ENCODE results near the gene NOX5. TPM values are rescaled to one million over a fixed set of nuclear protein-coding genes. Genes with fewer than 3 reads are reported as not detected.
A peak's percentile ranks its signal among the peaks of the same experiment; 100 is the strongest.

Gene NOX5
- total and polyA plus RNA-seq, 2 of the 13 experiments (the other 11 are each of a cell fraction or from before 2014, with no cell fraction given), result not detected

DNA sequence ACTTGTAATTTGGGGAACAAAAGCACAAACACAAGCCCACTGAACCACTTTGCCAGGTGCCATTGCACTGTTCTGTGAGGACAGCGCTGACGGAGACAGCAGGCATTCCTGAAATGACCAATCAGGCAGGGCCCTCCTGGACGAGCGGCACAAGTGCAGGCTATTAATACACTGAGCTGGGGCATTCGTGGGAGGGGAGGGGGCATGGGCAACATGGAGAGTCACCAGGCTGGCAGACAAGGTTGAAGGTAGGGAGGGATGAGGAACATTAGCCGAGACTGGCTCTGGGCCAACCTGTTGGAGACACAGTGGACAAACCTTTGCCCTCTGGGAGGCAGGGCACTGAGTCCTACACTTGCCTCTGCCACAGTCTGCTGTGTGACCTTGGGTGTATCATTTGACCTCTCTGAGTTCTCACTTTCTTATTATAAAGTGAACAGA lies 45.6 kb downstream of the NOX5 start:
- 21% methylated on average over 5 of the region's 6 CpGs for WGBS (ENCODE audit: low lambda C conversion rate)
- FAIRE-seq (no peak), ATAC-seq (peak; percentile 64)
- TF ChIP-seq ZNF768 (CRISPR knock-in tag; IDR thresholded peaks at IDR 0.05) (peak; percentile 95), ZNF101 (CRISPR knock-in tag; IDR thresholded peaks at IDR 0.05; ENCODE audit: borderline replicate concordance, low read depth) (no peak), BCL6 (CRISPR knock-in tag; IDR thresholded peaks at IDR 0.05) (0 out of 2 replicates have a peak, but pooled peaks have one; percentile 11), HNF4A (CRISPR knock-in tag; IDR thresholded peaks at IDR 0.05) (0 out of 2 replicates have a peak, but pooled peaks have one; percentile 26), ZNF558 (CRISPR knock-in tag; IDR thresholded peaks at IDR 0.05; ENCODE audit: borderline replicate concordance) (no peak), KDM1A (CRISPR knock-in tag; IDR thresholded peaks at IDR 0.05) (0 out of 2 replicates have a peak, but pooled peaks have one; percentile 56), SAFB2 (CRISPR knock-in tag; IDR thresholded peaks at IDR 0.05; ENCODE audit: borderline replicate concordance, low read depth) (no peak), ZSCAN12 (CRISPR knock-in tag; IDR thresholded peaks at IDR 0.05) (no peak), ZNF674 (CRISPR knock-in tag; IDR thresholded peaks at IDR 0.05; ENCODE audit: low read depth) (no peak), ZMYM3 (CRISPR knock-in tag; IDR thresholded peaks at IDR 0.05) (peak; percentile 67; the same call in 1 of the 2 replicates), CCAR2 (optimal IDR thresholded peaks at IDR 0.05; ENCODE audit: low read depth, low read length) (no peak), TEAD3 (CRISPR knock-in tag; optimal IDR thresholded peaks at IDR 0.05; ENCODE audit: borderline replicate concordance) (peak; percentile 8), ZBTB42 (CRISPR knock-in tag; IDR thresholded peaks at IDR 0.05) (0 out of 2 replicates have a peak, but pooled peaks have one; percentile 16), ZNF432 (CRISPR knock-in tag; IDR thresholded peaks at IDR 0.05; ENCODE audit: borderline replicate concordance) (no peak)
- TF ChIP-seq, protein P1, sequence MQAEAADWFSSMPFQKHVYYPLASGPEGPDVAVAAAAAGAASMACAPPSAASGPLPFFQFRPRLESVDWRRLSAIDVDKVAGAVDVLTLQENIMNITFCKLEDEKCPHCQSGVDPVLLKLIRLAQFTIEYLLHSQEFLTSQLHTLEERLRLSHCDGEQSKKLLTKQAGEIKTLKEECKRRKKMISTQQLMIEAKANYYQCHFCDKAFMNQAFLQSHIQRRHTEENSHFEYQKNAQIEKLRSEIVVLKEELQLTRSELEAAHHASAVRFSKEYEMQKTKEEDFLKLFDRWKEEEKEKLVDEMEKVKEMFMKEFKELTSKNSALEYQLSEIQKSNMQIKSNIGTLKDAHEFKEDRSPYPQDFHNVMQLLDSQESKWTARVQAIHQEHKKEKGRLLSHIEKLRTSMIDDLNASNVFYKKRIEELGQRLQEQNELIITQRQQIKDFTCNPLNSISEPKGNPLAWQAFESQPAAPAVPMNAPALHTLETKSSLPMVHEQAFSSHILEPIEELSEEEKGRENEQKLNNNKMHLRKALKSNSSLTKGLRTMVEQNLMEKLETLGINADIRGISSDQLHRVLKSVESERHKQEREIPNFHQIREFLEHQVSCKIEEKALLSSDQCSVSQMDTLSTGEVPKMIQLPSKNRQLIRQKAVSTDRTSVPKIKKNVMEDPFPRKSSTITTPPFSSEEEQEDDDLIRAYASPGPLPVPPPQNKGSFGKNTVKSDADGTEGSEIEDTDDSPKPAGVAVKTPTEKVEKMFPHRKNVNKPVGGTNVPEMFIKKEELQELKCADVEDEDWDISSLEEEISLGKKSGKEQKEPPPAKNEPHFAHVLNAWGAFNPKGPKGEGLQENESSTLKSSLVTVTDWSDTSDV (CRISPR knock-in tag; IDR thresholded peaks at IDR 0.05), result no peak
- TF ChIP-seq, protein P2, sequence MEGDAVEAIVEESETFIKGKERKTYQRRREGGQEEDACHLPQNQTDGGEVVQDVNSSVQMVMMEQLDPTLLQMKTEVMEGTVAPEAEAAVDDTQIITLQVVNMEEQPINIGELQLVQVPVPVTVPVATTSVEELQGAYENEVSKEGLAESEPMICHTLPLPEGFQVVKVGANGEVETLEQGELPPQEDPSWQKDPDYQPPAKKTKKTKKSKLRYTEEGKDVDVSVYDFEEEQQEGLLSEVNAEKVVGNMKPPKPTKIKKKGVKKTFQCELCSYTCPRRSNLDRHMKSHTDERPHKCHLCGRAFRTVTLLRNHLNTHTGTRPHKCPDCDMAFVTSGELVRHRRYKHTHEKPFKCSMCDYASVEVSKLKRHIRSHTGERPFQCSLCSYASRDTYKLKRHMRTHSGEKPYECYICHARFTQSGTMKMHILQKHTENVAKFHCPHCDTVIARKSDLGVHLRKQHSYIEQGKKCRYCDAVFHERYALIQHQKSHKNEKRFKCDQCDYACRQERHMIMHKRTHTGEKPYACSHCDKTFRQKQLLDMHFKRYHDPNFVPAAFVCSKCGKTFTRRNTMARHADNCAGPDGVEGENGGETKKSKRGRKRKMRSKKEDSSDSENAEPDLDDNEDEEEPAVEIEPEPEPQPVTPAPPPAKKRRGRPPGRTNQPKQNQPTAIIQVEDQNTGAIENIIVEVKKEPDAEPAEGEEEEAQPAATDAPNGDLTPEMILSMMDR (CRISPR knock-in tag; IDR thresholded peaks at IDR 0.05), result no peak
- TF ChIP-seq, protein P3, sequence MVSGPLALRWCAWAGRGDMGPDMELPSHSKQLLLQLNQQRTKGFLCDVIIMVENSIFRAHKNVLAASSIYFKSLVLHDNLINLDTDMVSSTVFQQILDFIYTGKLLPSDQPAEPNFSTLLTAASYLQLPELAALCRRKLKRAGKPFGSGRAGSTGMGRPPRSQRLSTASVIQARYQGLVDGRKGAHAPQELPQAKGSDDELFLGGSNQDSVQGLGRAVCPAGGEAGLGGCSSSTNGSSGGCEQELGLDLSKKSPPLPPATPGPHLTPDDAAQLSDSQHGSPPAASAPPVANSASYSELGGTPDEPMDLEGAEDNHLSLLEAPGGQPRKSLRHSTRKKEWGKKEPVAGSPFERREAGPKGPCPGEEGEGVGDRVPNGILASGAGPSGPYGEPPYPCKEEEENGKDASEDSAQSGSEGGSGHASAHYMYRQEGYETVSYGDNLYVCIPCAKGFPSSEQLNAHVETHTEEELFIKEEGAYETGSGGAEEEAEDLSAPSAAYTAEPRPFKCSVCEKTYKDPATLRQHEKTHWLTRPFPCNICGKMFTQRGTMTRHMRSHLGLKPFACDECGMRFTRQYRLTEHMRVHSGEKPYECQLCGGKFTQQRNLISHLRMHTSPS (CRISPR knock-in tag; IDR thresholded peaks at IDR 0.05; ENCODE audit: low read depth), result no peak
- TF ChIP-seq, protein P4, sequence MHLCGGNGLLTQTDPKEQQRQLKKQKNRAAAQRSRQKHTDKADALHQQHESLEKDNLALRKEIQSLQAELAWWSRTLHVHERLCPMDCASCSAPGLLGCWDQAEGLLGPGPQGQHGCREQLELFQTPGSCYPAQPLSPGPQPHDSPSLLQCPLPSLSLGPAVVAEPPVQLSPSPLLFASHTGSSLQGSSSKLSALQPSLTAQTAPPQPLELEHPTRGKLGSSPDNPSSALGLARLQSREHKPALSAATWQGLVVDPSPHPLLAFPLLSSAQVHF (CRISPR knock-in tag; IDR thresholded peaks at IDR 0.05), result no peak

More for the DNA sequence above, 45.6 kb downstream of the NOX5 start:
- Histone ChIP-seq H2AFZ (ENCODE audit: low read length) (no peak overlapping the region), H3K4me2 (ENCODE audit: low read depth, low read length) (peak overlapping the region; percentile 55), H3K27ac (ENCODE audit: extremely low read length, insufficient read depth, low read length) (no peak overlapping the region), H3K27me3 (ENCODE audit: control insufficient read depth in 1 of 2, insufficient read depth in 2 of 2, low read length in 2 of 2) (peaks cover 0 to 20% of the 10 kb centered on the region in 2 experiments; a peak in 2 of 5 replicates), H3K79me2 (ENCODE audit: insufficient read depth, low read length) (no peaks in the 10 kb centered on the region), H3K4me3 (replicated peaks in 1 of 3; ENCODE audit: insufficient read depth in 1 of 3, low read depth in 2 of 3, low read length in 3 of 3) (peak overlapping the region in 1 of 3 experiments; percentile 23; a peak in 1 of 6 replicates), H3K36me3 (replicated peaks in 1 of 2; ENCODE audit: control insufficient read depth in 1 of 2, insufficient read depth in 2 of 2, low read length in 2 of 2) (no peaks in the 10 kb centered on the region), H3K9me3 (ENCODE audit: low read length) (no peaks in the 10 kb centered on the region), H3K4me1 (ENCODE audit: insufficient read depth, low read length) (peaks cover 34% of the 10 kb centered on the region), H4K20me1 (ENCODE audit: insufficient read depth, low read length) (no peaks in the 10 kb centered on the region), H3K9ac (ENCODE audit: insufficient read depth, low read depth, low read length) (no peak overlapping the region)
- in situ Hi-C loops (cut with HindIII; ENCODE audit: extremely low pct_ligation_motif_present, low pct_unique_long_range_greater_than_20kb) (no loop called here), intact Hi-C loops (cut with micrococcal nuclease; ENCODE audit: unreplicated experiment) (no loop called here)
- no TSS peak for BruUV-seq (replicated peaks)
- CTCF ChIA-PET (ENCODE audit: low intra/inter-chr PET ratio, low total read pairs), result interaction anchor here (2.4 to 3.2 kb wide), 3 partner anchors 166 to 335 kb away, joined by 26 to 34 read pairs (median 33); no protein-coding TSS in a partner anchor
- POLR2A ChIA-PET, result no interaction called here
- DNase-seq (ENCODE audit: low spot score), result no peak
